Activated naive CD4-positive, alpha-beta T cell treated with anti-CD3 and anti-CD28 coated beads for 36 hours (primary cell): ENCODE measurements around the gene FKBP9. TPM values are rescaled to one million over a fixed set of nuclear protein-coding genes. Genes with fewer than 3 reads are reported as not detected.
"Not testable (repeated sequence)": the region's sequence is repeated elsewhere in the genome, so short reads cannot be mapped to it uniquely, and the experiment has no call there.

Experiments used
- CTCF ChIA-PET: fragments of 350-600 bp; sonication (Branson Sonifier 250); formaldehyde crosslinking; loops from one replicate; lab custom pipeline; 2021; ENCODE audit warnings: antibody characterized with exemption; lab: Charles Lee
- DNase-seq: peaks from one replicate; pipeline ENCODE4 v3.0.0-alpha.2; 2020
- H3K27ac Mint-ChIP-seq: one replicate; pipeline ENCODE4 v1.8.0; 2021; ENCODE audit warnings: mild to moderate bottlenecking, mixed read lengths
- H3K27me3 Mint-ChIP-seq: one replicate; pipeline ENCODE4 v1.8.0; 2021; ENCODE audit warnings: low read depth, mixed read lengths
- H3K36me3 Mint-ChIP-seq: one replicate; pipeline ENCODE4 v1.8.0; 2021; ENCODE audit warnings: low read depth, mixed read lengths
- H3K4me1 Mint-ChIP-seq: one replicate; pipeline ENCODE4 v1.8.0; 2021; ENCODE audit warnings: low read depth, mixed read lengths
- H3K4me3 Mint-ChIP-seq: one replicate; pipeline ENCODE4 v1.8.0; 2021; ENCODE audit warnings: mild to moderate bottlenecking, moderate library complexity, mixed read lengths
- H3K9me3 Mint-ChIP-seq: one replicate; pipeline ENCODE4 v1.8.0; 2021; ENCODE audit warnings: mixed read lengths
- intact Hi-C: fragments of 100-400 bp; cut with micrococcal nuclease; formaldehyde crosslinking; loops from one replicate; pipeline ENCODE4 v1.15.1; 2023
- total RNA-seq, 2 experiments: library from RNA; stranded (reverse); gene quantifications; one replicate each; pipeline ENCODE4 v1.2.3, GENCODE V29; 2021

FKBP9 gene
- under 1 TPM; 0.62 to 0.64 TPM for total RNA-seq

- intact Hi-C loops, result loop anchor here (1.0 kb wide), 1 partner anchor 15 kb away; no protein-coding TSS in a partner anchor
- no peak within 1 kb of the TSS for H3K27ac Mint-ChIP-seq
- peaks cover 33% of the 10 kb centered on the region for H3K27me3 Mint-ChIP-seq
- H3K9me3 Mint-ChIP-seq, result no peaks in the 10 kb centered on the region
- DNase-seq, result no peak
- H3K4me1 Mint-ChIP-seq, result peaks cover 5% of the 10 kb centered on the region
- no peaks in the 10 kb centered on the region for H3K36me3 Mint-ChIP-seq
- CTCF ChIA-PET, result interaction anchor here (0.6 to 3.4 kb wide), 3 partner anchors 9 to 411 kb away, joined by 3 to 14 read pairs (median 4); no protein-coding TSS in a partner anchor
- peak within 1 kb of the TSS; percentile 63 for H3K4me3 Mint-ChIP-seq
Observed at GRCh38 chr7:32957326-32958045, at the start of gene FKBP9. Gene FKBP9 (plus strand): TSS chr7:32957440. CDS start chr7:32957574, 134 bp downstream.

- Mint-ChIP-seq H3K27me3 (no peaks in the 10 kb centered on the region), H3K36me3 (no peaks in the 10 kb centered on the region), H3K4me3 (no peak overlapping the region), H3K27ac (no peak overlapping the region), H3K4me1 (peaks cover 18% of the 10 kb centered on the region), H3K9me3 (no peaks in the 10 kb centered on the region)
- intact Hi-C loops, result no loop called here
- CTCF ChIA-PET, result no interaction called here
- no peak for DNase-seq
Observed at GRCh38 chr7:32910195-32910594, 47.0 kb upstream of the FKBP9 start.

GRCh38 chr7:32914184-32914583 lies 43.1 kb upstream of the FKBP9 start:
- DNase-seq, result no peak
- H3K36me3 Mint-ChIP-seq, result peaks cover 6% of the 10 kb centered on the region
- H3K27ac Mint-ChIP-seq, result no peak overlapping the region
- no peaks in the 10 kb centered on the region for H3K27me3 Mint-ChIP-seq
- CTCF ChIA-PET, result interaction anchor here (1.2 to 2.2 kb wide), 2 partner anchors 10 to 67 kb away, joined by 7 to 9 read pairs; no protein-coding TSS in a partner anchor
- peaks cover 15% of the 10 kb centered on the region for H3K4me1 Mint-ChIP-seq
- intact Hi-C loops, result no loop called here
- H3K4me3 Mint-ChIP-seq, result no peak overlapping the region
- no peaks in the 10 kb centered on the region for H3K9me3 Mint-ChIP-seq

DNA sequence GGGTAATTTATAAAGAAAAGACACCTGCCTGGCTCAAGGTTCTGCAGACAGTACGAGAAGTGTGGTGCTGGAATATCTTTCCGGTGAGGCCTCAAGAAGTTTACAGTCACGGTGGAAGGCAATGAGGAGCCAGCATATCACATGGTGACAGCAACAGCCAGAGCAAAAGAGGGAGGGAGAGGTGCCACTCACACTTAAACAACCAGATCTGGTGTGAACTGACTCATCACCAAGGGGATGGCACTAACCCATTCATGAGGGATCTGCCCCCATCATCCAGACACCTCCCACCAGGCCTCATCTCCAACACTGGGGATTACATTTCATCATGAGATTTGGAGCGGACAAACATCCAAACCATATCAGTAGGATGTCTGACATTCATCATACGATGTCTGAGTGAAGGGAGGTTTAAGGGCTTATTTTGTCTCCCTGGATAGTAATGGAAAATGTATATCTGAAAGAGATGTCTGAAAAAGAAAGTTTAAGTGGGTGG lies 42.2 kb upstream of the FKBP9 start:
- peaks cover 15% of the 10 kb centered on the region for H3K4me1 Mint-ChIP-seq
- no peaks in the 10 kb centered on the region for H3K27me3 Mint-ChIP-seq
- no peak overlapping the region for H3K4me3 Mint-ChIP-seq
- no peaks in the 10 kb centered on the region for H3K9me3 Mint-ChIP-seq
- H3K36me3 Mint-ChIP-seq, result peaks cover 6% of the 10 kb centered on the region
- H3K27ac Mint-ChIP-seq, result no peak overlapping the region
- peak; percentile 32 for DNase-seq
- CTCF ChIA-PET, result interaction anchor here (2.2 kb wide), 1 partner anchor 68 kb away, joined by 9 read pairs; no protein-coding TSS in a partner anchor
- intact Hi-C loops, result no loop called here

- intact Hi-C loops, result no loop called here
- CTCF ChIA-PET, result interaction anchor here (0.6 kb wide), 1 partner anchor 49 kb away, joined by 3 read pairs; no protein-coding TSS in a partner anchor
- H3K4me1 Mint-ChIP-seq, result peaks cover 15% of the 10 kb centered on the region
- DNase-seq, result no peak
- no peaks in the 10 kb centered on the region for H3K27me3 Mint-ChIP-seq
- H3K9me3 Mint-ChIP-seq, result no peaks in the 10 kb centered on the region
- H3K36me3 Mint-ChIP-seq, result peaks cover 6% of the 10 kb centered on the region
- no peak overlapping the region for H3K4me3 Mint-ChIP-seq
- no peak overlapping the region for H3K27ac Mint-ChIP-seq
Observed at GRCh38 chr7:32916006-32916405, 41.2 kb upstream of the FKBP9 start.

DNA sequence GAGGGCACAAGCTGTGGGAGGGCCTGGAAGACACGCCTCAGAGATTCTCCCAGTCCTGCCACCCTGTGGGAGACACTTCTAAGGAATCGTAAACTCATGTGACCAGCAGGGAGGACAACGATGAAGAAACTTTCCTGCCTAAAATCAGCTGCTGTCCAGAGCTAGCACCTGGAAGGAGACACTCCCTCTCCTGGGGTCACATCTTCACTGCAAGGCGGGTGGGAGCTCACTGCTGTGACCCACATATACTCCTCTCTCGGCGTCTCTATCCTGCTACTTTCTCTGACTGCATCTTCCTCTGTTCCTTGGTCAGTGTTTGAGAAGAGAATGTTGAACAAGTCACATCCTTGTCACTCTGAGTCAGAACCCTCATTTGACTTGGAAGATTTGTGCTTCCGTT lies 40.2 kb upstream of the FKBP9 start:
- H3K9me3 Mint-ChIP-seq, H3K27ac Mint-ChIP-seq, DNase-seq, intact Hi-C loops, H3K27me3 Mint-ChIP-seq, H3K36me3 Mint-ChIP-seq, H3K4me3 Mint-ChIP-seq: not testable (repeated sequence)
- CTCF ChIA-PET, result interaction anchor here (1.8 kb wide), 1 partner anchor 71 kb away, joined by 5 read pairs; no protein-coding TSS in a partner anchor
- peaks cover 16% of the 10 kb centered on the region for H3K4me1 Mint-ChIP-seq

DNA sequence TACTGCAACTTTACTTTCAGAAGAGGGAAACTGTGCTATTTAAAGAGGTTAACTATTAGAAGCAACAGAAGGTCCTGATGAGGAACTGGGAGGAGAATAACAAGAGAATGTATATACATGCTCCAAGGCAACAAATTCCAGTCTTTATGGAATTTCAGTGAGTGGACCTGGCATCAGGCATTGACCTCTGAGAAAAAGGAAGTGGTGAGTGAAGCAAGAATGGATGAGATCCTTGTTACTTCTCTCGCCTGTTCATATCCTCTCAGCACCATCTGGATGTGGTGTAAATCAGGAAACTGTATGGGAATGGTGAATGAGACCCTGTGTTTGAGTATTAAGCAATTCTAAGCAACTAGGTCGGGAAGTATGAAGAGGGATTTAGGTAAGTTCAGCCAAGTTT lies 35.3 kb upstream of the FKBP9 start:
- intact Hi-C loops, result no loop called here
- no peaks in the 10 kb centered on the region for H3K27me3 Mint-ChIP-seq
- peaks cover 2% of the 10 kb centered on the region for H3K4me1 Mint-ChIP-seq
- no peaks in the 10 kb centered on the region for H3K9me3 Mint-ChIP-seq
- peaks cover 12% of the 10 kb centered on the region for H3K36me3 Mint-ChIP-seq
- CTCF ChIA-PET, result no interaction called here
- DNase-seq, result no peak
- no peak overlapping the region for H3K4me3 Mint-ChIP-seq
- H3K27ac Mint-ChIP-seq, result no peak overlapping the region

- no peaks in the 10 kb centered on the region for H3K9me3 Mint-ChIP-seq
- peaks cover 14% of the 10 kb centered on the region for H3K36me3 Mint-ChIP-seq
- intact Hi-C loops, result no loop called here
- H3K4me3 Mint-ChIP-seq, result no peak overlapping the region
- H3K4me1 Mint-ChIP-seq, result no peaks in the 10 kb centered on the region
- no peak for DNase-seq
- H3K27me3 Mint-ChIP-seq, result no peaks in the 10 kb centered on the region
- CTCF ChIA-PET, result interaction anchor here (0.7 to 1.2 kb wide), 3 partner anchors 15 to 235 kb away, joined by 3 to 4 read pairs (median 4); no protein-coding TSS in a partner anchor
- H3K27ac Mint-ChIP-seq, result no peak overlapping the region
Observed at GRCh38 chr7:32928785-32929298, 28.4 kb upstream of the FKBP9 start.

- Mint-ChIP-seq H3K27ac (no peak overlapping the region), H3K4me3 (no peak overlapping the region), H3K9me3 (no peaks in the 10 kb centered on the region), H3K4me1 (no peaks in the 10 kb centered on the region), H3K27me3 (no peaks in the 10 kb centered on the region), H3K36me3 (peaks cover 14% of the 10 kb centered on the region)
- intact Hi-C loops, result no loop called here
- CTCF ChIA-PET, result interaction anchor here (1.2 to 1.3 kb wide), 2 partner anchors 12 to 14 kb away, joined by 3 read pairs; no protein-coding TSS in a partner anchor
- DNase-seq, result no peak
Observed at GRCh38 chr7:32929430-32930143, 27.7 kb upstream of the FKBP9 start.

- CTCF ChIA-PET, result interaction anchor here (0.6 to 1.3 kb wide), 3 partner anchors 11 to 171 kb away, joined by 3 to 4 read pairs (median 3); no protein-coding TSS in a partner anchor
- Mint-ChIP-seq H3K27me3 (no peaks in the 10 kb centered on the region), H3K9me3 (no peaks in the 10 kb centered on the region), H3K36me3 (peaks cover 14% of the 10 kb centered on the region), H3K4me1 (no peaks in the 10 kb centered on the region), H3K27ac (no peak overlapping the region), H3K4me3 (no peak overlapping the region)
- no peak for DNase-seq
- intact Hi-C loops, result no loop called here
Observed at GRCh38 chr7:32930378-32930777, 26.9 kb upstream of the FKBP9 start.

DNA sequence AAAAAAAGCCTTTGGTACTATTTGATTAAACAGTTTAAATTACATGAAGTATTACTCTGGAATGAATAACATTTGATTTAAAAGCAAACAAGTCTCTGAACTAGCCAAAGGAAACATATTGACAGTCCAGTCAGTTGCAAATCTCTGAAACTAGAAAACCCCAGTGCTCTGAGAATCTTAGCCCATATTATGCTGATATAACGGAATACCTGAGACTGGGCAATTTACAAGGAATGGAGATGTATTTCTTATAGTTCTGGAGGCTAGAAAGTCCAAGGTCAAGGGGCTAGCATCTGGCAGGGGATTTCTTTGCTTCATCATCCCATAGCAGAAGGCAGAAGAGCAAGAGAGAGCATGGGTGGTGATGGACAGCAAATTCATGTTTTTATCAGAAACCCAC lies 21.7 kb upstream of the FKBP9 start:
- Mint-ChIP-seq H3K27me3 (no peaks in the 10 kb centered on the region), H3K4me3 (no peak overlapping the region), H3K27ac (no peak overlapping the region), H3K36me3 (peaks cover 4% of the 10 kb centered on the region), H3K9me3 (no peaks in the 10 kb centered on the region), H3K4me1 (peaks cover 5% of the 10 kb centered on the region)
- intact Hi-C loops, result no loop called here
- no peak for DNase-seq
- CTCF ChIA-PET, result no interaction called here

- intact Hi-C loops, result no loop called here
- CTCF ChIA-PET, result interaction anchor here (0.7 to 1.3 kb wide), 2 partner anchors 90 to 171 kb away, joined by 3 to 8 read pairs; no protein-coding TSS in a partner anchor
- H3K27ac Mint-ChIP-seq, result no peak overlapping the region
Observed at GRCh38 chr7:32936689-32937088, 20.6 kb upstream of the FKBP9 start.

More at GRCh38 chr7:32936689-32937088, 20.6 kb upstream of the FKBP9 start:
- DNase-seq, result no peak
- H3K4me1 Mint-ChIP-seq, result peaks cover 12% of the 10 kb centered on the region
- H3K36me3 Mint-ChIP-seq, result peaks cover 4% of the 10 kb centered on the region
- no peaks in the 10 kb centered on the region for H3K27me3 Mint-ChIP-seq
- no peak overlapping the region for H3K4me3 Mint-ChIP-seq
- no peaks in the 10 kb centered on the region for H3K9me3 Mint-ChIP-seq
